DOHH2 (cell line): ENCODE results near the gene RAET1L.
A peak's percentile ranks its signal among the peaks of the same experiment; 100 is the strongest.
"Not testable (repeated sequence)": the region's sequence is repeated elsewhere in the genome, so short reads cannot be mapped to it uniquely, and the experiment has no call there.

Source experiments
- H3F3A ChIP-seq: fragments of 200-600 bp; sonication (generic), shearing (Covaris generic); 2 replicates; pipeline ENCODE4 v1.6.0; 2016; ENCODE audit warnings: antibody characterized with exemption, mild to moderate bottlenecking; ENCODE audit not compliant: control insufficient read depth, insufficient read depth
- H3K27ac ChIP-seq: fragments of 200-600 bp; sonication (generic); 2 replicates; pipeline ENCODE4 v1.5.1; 2014; ENCODE audit warnings: low read depth, mild to moderate bottlenecking, low read length, moderate library complexity
- H3K27me3 ChIP-seq: fragments of 200-600 bp; sonication (generic); 2 replicates; pipeline ENCODE4 v1.6.1; 2014; ENCODE audit warnings: mild to moderate bottlenecking, low read length, mixed read lengths; ENCODE audit not compliant: control insufficient read depth
- H3K36me3 ChIP-seq: fragments of 200-600 bp; sonication (generic); 2 replicates; pipeline ENCODE4 v1.6.1; 2014; ENCODE audit warnings: mild to moderate bottlenecking, low read length, moderate library complexity, mixed read lengths; ENCODE audit not compliant: control insufficient read depth
- H3K4me1 ChIP-seq: fragments of 200-600 bp; sonication (generic); 2 replicates; pipeline ENCODE4 v1.6.1; 2014; ENCODE audit warnings: mild to moderate bottlenecking, low read length, mixed read lengths; ENCODE audit not compliant: control insufficient read depth
- H3K4me2 ChIP-seq: fragments of 200-600 bp; sonication (generic); 2 replicates; pipeline ENCODE4 v1.6.0; 2014; ENCODE audit warnings: mild to moderate bottlenecking, low read length, moderate library complexity
- H3K4me3 ChIP-seq: fragments of 200-600 bp; sonication (generic); 2 replicates; pipeline ENCODE4 v1.5.1; 2014; ENCODE audit warnings: mild to moderate bottlenecking, low read length, mixed read lengths
- H3K79me2 ChIP-seq: fragments of 200-600 bp; sonication (generic); 2 replicates; pipeline ENCODE4 v1.6.1; 2014; ENCODE audit warnings: mild to moderate bottlenecking, low read length, mixed read lengths; ENCODE audit not compliant: control insufficient read depth
- H3K9me2 ChIP-seq: fragments of 200-600 bp; sonication (generic); replicated peaks from 2 replicates; pipeline ENCODE4 v1.6.1; 2014; ENCODE audit warnings: mild to moderate bottlenecking, low read length, mixed read lengths; ENCODE audit not compliant: control insufficient read depth
- H3K9me3 ChIP-seq: fragments of 200-600 bp; sonication (generic); 2 replicates; pipeline ENCODE4 v1.6.1; 2014; ENCODE audit warnings: antibody characterized with exemption, low read length, mixed read lengths; ENCODE audit not compliant: control insufficient read depth, insufficient read depth
- H4K20me1 ChIP-seq: fragments of 200-600 bp; sonication (generic); 2 replicates; pipeline ENCODE4 v1.6.0; 2014; ENCODE audit warnings: low read depth, mild to moderate bottlenecking, antibody characterized with exemption, low read length, moderate library complexity; ENCODE audit not compliant: control insufficient read depth, insufficient read depth
- CTCF ChIP-seq: fragments of 200-600 bp; sonication (generic); IDR thresholded peaks from one replicate; pipeline ENCODE4 v1.5.1; 2014; ENCODE audit warnings: antibody characterized with exemption, mild to moderate bottlenecking, low read depth, low read length; ENCODE audit not compliant: poor library complexity, severe bottlenecking
- EZH2phosphoT487 ChIP-seq: fragments of 200-600 bp; sonication (generic); IDR thresholded peaks from 2 replicates; pipeline ENCODE4 v1.6.1; 2017; ENCODE audit warnings: borderline replicate concordance, mild to moderate bottlenecking, antibody characterized with exemption, low read length, moderate library complexity, mixed read lengths

Gene RAET1L

GRCh38 chr6:150025201-150025917 is at the start of gene RAET1L:
Gene RAET1L, minus strand, starts transcription at chr6:150025532. Its CDS starts 61 bp downstream, at chr6:150025471.
- H3K27me3 ChIP-seq = peaks cover 33% of the 10 kb centered on the region
- H3K4me2 ChIP-seq = no peak within 1 kb of the TSS
- H4K20me1 ChIP-seq = no peaks in the 10 kb centered on the region
- H3K9me3 ChIP-seq = no peaks in the 10 kb centered on the region
- H3K9me2 ChIP-seq = no peaks in the 10 kb centered on the region
- H3K79me2 ChIP-seq = no peaks in the 10 kb centered on the region
- H3K36me3 ChIP-seq = no peaks in the 10 kb centered on the region
- H3K27ac ChIP-seq = no peak within 1 kb of the TSS
- no peak within 1 kb of the TSS for H3K4me3 ChIP-seq
- H3K4me1 ChIP-seq = peaks cover 7% of the 10 kb centered on the region
- no peaks in the 10 kb centered on the region for H3F3A ChIP-seq
- TF ChIP-seq CTCF = no peak
- TF ChIP-seq EZH2phosphoT487 = peak; percentile 44; the same call in 1 of the 2 replicates

- Histone ChIP-seq H3K4me2 (no peak overlapping the region), H4K20me1 (no peaks in the 10 kb centered on the region), H3K79me2 (no peaks in the 10 kb centered on the region), H3K4me1 (peaks cover 8% of the 10 kb centered on the region; the same call in 1 of the 2 replicates), H3K27ac (no peak overlapping the region), H3K4me3 (no peak overlapping the region), H3K27me3 (peaks cover 13% of the 10 kb centered on the region), H3K36me3 (no peaks in the 10 kb centered on the region), H3F3A (no peaks in the 10 kb centered on the region), H3K9me2 (no peaks in the 10 kb centered on the region), H3K9me3 (no peaks in the 10 kb centered on the region)
- TF ChIP-seq EZH2phosphoT487 (no peak), CTCF (no peak)
Observed at GRCh38 chr6:150075034-150075421, 49.7 kb upstream of the RAET1L start.

- not testable (repeated sequence) for H3K9me2 ChIP-seq, H3F3A ChIP-seq, H3K4me2 ChIP-seq, H3K4me3 ChIP-seq, H3K36me3 ChIP-seq, H3K4me1 ChIP-seq, H3K9me3 ChIP-seq, H3K79me2 ChIP-seq, H3K27ac ChIP-seq, H4K20me1 ChIP-seq
- peaks cover 13% of the 10 kb centered on the region for H3K27me3 ChIP-seq
Observed at GRCh38 chr6:150074396-150075033, 49.2 kb upstream of the RAET1L start.

- Histone ChIP-seq H3K27ac (no peak overlapping the region), H3K27me3 (peaks cover 13% of the 10 kb centered on the region), H3K4me2 (no peak overlapping the region), H3K9me3 (no peaks in the 10 kb centered on the region), H3K9me2 (no peaks in the 10 kb centered on the region), H3F3A (no peaks in the 10 kb centered on the region), H4K20me1 (no peaks in the 10 kb centered on the region), H3K4me1 (peaks cover 17% of the 10 kb centered on the region), H3K4me3 (no peak overlapping the region), H3K36me3 (no peaks in the 10 kb centered on the region), H3K79me2 (no peaks in the 10 kb centered on the region)
- TF ChIP-seq EZH2phosphoT487 = no peak
- no peak for TF ChIP-seq CTCF
Observed at GRCh38 chr6:150072201-150072600, 46.9 kb upstream of the RAET1L start.
